GM23338 (cell line): ENCODE results near the gene CAMSAP1. TPM values are rescaled to one million over a fixed set of nuclear protein-coding genes. Genes with fewer than 3 reads are reported as not detected.

Experiments used
- ATAC-seq: fragments of 200-7000 bp; cut with Tn5 transposase; 3 replicates; pipeline ENCODE4 v1.9.1; 2020
- DNase-seq: peaks from one replicate; pipeline ENCODE4 v3.0.0-alpha.2; 2015; ENCODE audit warnings: low spot score
- H2AFZ ChIP-seq: fragments of 200-600 bp; sonication (generic); 2 replicates; pipeline ENCODE4 v1.8.0; 2016; ENCODE audit warnings: antibody characterized with exemption, mild to moderate bottlenecking, moderate library complexity
- H3F3A ChIP-seq: fragments of 200-600 bp; sonication (generic); replicated peaks from 2 replicates; pipeline ENCODE4 v1.8.0; 2017; ENCODE audit warnings: antibody characterized with exemption, mixed run types, low read depth
- H3K27ac ChIP-seq: fragments of 200-600 bp; sonication (generic); 2 replicates; pipeline ENCODE4 v1.6.1; 2016; ENCODE audit warnings: low read depth
- H3K27me3 ChIP-seq: fragments of 200-600 bp; sonication (generic); 2 replicates; pipeline ENCODE4 v1.8.0; 2016; ENCODE audit warnings: mild to moderate bottlenecking, mixed run types, moderate library complexity; ENCODE audit not compliant: insufficient read depth
- H3K36me3 ChIP-seq: fragments of 200-600 bp; sonication (generic); 2 replicates; pipeline ENCODE4 v1.8.0; 2016; ENCODE audit warnings: mild to moderate bottlenecking; ENCODE audit not compliant: insufficient read depth
- H3K4me1 ChIP-seq: fragments of 200-600 bp; sonication (generic); 2 replicates; pipeline ENCODE4 v1.8.0; 2016; ENCODE audit warnings: mild to moderate bottlenecking, moderate library complexity; ENCODE audit not compliant: insufficient read depth
- H3K4me2 ChIP-seq: fragments of 200-600 bp; sonication (generic); 2 replicates; pipeline ENCODE4 v1.7.1; 2017; ENCODE audit warnings: mixed run types
- H3K4me3 ChIP-seq: fragments of 200-600 bp; sonication (generic); 2 replicates; pipeline ENCODE4 v1.6.1; 2016; ENCODE audit warnings: mixed run types
- H3K79me2 ChIP-seq: fragments of 200-600 bp; sonication (generic); replicated peaks from 2 replicates; pipeline ENCODE4 v1.8.0; 2017; ENCODE audit warnings: mild to moderate bottlenecking; ENCODE audit not compliant: insufficient read depth
- H3K9me2 ChIP-seq: fragments of 200-600 bp; sonication (generic); 2 replicates; pipeline ENCODE4 v1.8.0; 2017; ENCODE audit not compliant: insufficient read depth
- H4K20me1 ChIP-seq: fragments of 200-600 bp; sonication (generic); replicated peaks from 2 replicates; pipeline ENCODE4 v1.8.0; 2017; ENCODE audit warnings: mild to moderate bottlenecking; ENCODE audit not compliant: insufficient read depth
- H3K27ac Mint-ChIP-seq: 2 replicates; pipeline ENCODE4 v1.8.0; 2020; ENCODE audit warnings: inconsistent platforms, mild to moderate bottlenecking, moderate library complexity, mixed read lengths
- H3K27me3 Mint-ChIP-seq: 3 replicates; pipeline ENCODE4 v1.8.0; 2022; ENCODE audit warnings: low read depth, mild to moderate bottlenecking, moderate library complexity, mixed read lengths, inconsistent platforms; ENCODE audit not compliant: insufficient read depth, poor library complexity
- H3K36me3 Mint-ChIP-seq: 3 replicates; pipeline ENCODE4 v1.8.0; 2021; ENCODE audit warnings: low read depth, mild to moderate bottlenecking, inconsistent platforms, moderate library complexity, mixed read lengths
- H3K4me1 Mint-ChIP-seq: 3 replicates; pipeline ENCODE4 v1.8.0; 2020; ENCODE audit warnings: mild to moderate bottlenecking, inconsistent platforms, mixed read lengths
- H3K4me3 Mint-ChIP-seq: 3 replicates; pipeline ENCODE4 v1.8.0; 2021; ENCODE audit warnings: moderate library complexity, mild to moderate bottlenecking, inconsistent platforms, mixed read lengths
- H3K9me3 Mint-ChIP-seq: 3 replicates; pipeline ENCODE4 v1.8.0; 2020; ENCODE audit warnings: moderate library complexity, mild to moderate bottlenecking, inconsistent platforms, mixed read lengths
- CREB1 ChIP-seq: fragments of 250-450 bp; sonication (Bioruptor Pico); IDR thresholded peaks from 2 replicates; pipeline ENCODE4 v1.5.0; 2020; ENCODE audit warnings: low read depth, mild to moderate bottlenecking, moderate library complexity
- EZH2 ChIP-seq: fragments of 200-600 bp; sonication (generic); IDR thresholded peaks from one replicate; pipeline ENCODE4 v1.8.0; 2017; ENCODE audit warnings: antibody characterized with exemption, mild to moderate bottlenecking, low read depth; ENCODE audit not compliant: unreplicated experiment
- EZH2phosphoT487 ChIP-seq: fragments of 200-600 bp; sonication (generic); IDR thresholded peaks from one replicate; pipeline ENCODE4 v1.8.1; 2018; ENCODE audit warnings: antibody characterized with exemption; ENCODE audit not compliant: unreplicated experiment
- JUNB ChIP-seq: IDR thresholded peaks from one replicate; pipeline ENCODE4 v1.6.1; 2016; ENCODE audit warnings: antibody characterized with exemption; ENCODE audit not compliant: unreplicated experiment
- NANOG ChIP-seq: IDR thresholded peaks from 2 replicates; pipeline ENCODE4 v1.6.1; 2016; ENCODE audit warnings: antibody characterized with exemption, borderline replicate concordance
- POLR2AphosphoS5 ChIP-seq: IDR thresholded peaks from 2 replicates; pipeline ENCODE4 v1.6.1; 2016; ENCODE audit warnings: antibody characterized with exemption, low read depth
- STAT1 ChIP-seq: IDR thresholded peaks from one replicate; pipeline ENCODE4 v1.6.1; 2016; ENCODE audit warnings: antibody characterized with exemption; ENCODE audit not compliant: unreplicated experiment
- ZNF114 ChIP-seq: fragments of 250-450 bp; sonication (Bioruptor Pico); IDR thresholded peaks from 2 replicates; pipeline ENCODE4 v1.5.0; 2020; ENCODE audit warnings: mild to moderate bottlenecking, moderate library complexity
- ZNF331 ChIP-seq: fragments of 250-450 bp; sonication (Bioruptor Pico); IDR thresholded peaks from 2 replicates; pipeline ENCODE4 v1.5.0; 2020; ENCODE audit warnings: low read depth, mild to moderate bottlenecking, moderate library complexity
- polyA plus RNA-seq: library from polyadenylated mRNA; unstranded; fragments of >200 nt; fragmentation: Nextera tagmentation; extraction: Ambion mirVana; gene quantifications from 2 replicates; pipeline ENCODE4 v1.2.1, GENCODE V29; 2016
- total RNA-seq: library from RNA; depleted of rRNA; stranded (reverse); fragments of >200 nt; shearing (Covaris generic); gene quantifications from 2 replicates; pipeline ENCODE4 v1.2.3, GENCODE V29; 2014
- TF ChIP-seq, protein P1 (sequence below): fragments of 250-450 bp; sonication (Bioruptor Pico); IDR thresholded peaks from 2 replicates; pipeline ENCODE4 v1.5.0; 2020; ENCODE audit warnings: mild to moderate bottlenecking, moderate library complexity
- TF ChIP-seq, protein P2 (sequence below): IDR thresholded peaks from one replicate; pipeline ENCODE4 v1.6.1; 2018; ENCODE audit warnings: antibody characterized with exemption; ENCODE audit not compliant: unreplicated experiment
- TF ChIP-seq, protein P3 (sequence below), 2 experiments: fragments of 200-600 bp in 1 of 2; sonication (generic) in 1 of 2; conservative IDR thresholded peaks; 2 replicates each; pipeline versions ENCODE4 v1.5.1 to v1.6.1; 2016 to 2017; ENCODE audit warnings: antibody characterized with exemption in 2 of 2, low read depth in 2 of 2, mild to moderate bottlenecking in 2 of 2, moderate library complexity in 1 of 2
- TF ChIP-seq, protein P4 (sequence below): IDR thresholded peaks from 2 replicates; pipeline ENCODE4 v1.6.1; 2016; ENCODE audit warnings: antibody characterized with exemption

Gene CAMSAP1
- total and polyA plus RNA-seq, 2 experiments from 2014 or later = 6.9 to 75.4 TPM

DNA sequence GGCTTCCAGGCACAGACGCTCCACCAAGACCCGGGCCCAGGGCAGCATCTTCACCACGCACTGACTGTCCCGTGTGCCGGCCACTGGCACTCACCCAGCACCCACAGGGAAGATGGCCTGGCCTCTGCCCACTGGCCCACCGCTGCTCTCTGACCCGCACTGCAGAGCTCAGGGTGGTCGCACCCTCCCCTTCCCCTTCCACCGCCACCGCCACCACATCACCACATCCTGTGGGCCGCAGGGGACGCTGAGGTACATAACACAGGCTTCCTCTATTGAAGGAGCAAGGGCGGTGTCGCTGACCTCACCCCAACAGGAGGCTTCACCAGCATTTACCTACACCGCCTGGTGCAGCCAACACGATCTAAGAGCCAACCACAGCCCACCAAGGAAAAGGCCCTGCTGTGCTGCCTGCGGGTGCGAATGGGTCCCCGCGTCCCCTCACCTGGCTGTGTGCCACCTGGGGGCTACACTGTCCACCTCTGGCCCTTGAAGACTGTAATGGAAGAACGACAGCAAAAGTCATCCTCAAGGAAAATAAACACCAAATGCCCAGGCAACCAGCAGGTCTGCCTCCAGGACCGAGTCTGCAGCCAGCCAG, 101.8 kb downstream of the CAMSAP1 start:
- no peaks in the 10 kb centered on the region for H3F3A ChIP-seq
- Mint-ChIP-seq H3K27me3 (peaks cover 7% of the 10 kb centered on the region), H3K36me3 (peaks cover 11% of the 10 kb centered on the region; the same call in 2 of the 3 replicates), H3K4me3 (no peak overlapping the region), H3K4me1 (peaks cover 13% of the 10 kb centered on the region), H3K9me3 (no peaks in the 10 kb centered on the region), H3K27ac (no peak overlapping the region)
- DNase-seq (no peak), ATAC-seq (peak; percentile 13)
- TF ChIP-seq CREB1 (CRISPR knock-in tag) = no peak
- TF ChIP-seq EZH2 = no peak
- TF ChIP-seq, protein P1, sequence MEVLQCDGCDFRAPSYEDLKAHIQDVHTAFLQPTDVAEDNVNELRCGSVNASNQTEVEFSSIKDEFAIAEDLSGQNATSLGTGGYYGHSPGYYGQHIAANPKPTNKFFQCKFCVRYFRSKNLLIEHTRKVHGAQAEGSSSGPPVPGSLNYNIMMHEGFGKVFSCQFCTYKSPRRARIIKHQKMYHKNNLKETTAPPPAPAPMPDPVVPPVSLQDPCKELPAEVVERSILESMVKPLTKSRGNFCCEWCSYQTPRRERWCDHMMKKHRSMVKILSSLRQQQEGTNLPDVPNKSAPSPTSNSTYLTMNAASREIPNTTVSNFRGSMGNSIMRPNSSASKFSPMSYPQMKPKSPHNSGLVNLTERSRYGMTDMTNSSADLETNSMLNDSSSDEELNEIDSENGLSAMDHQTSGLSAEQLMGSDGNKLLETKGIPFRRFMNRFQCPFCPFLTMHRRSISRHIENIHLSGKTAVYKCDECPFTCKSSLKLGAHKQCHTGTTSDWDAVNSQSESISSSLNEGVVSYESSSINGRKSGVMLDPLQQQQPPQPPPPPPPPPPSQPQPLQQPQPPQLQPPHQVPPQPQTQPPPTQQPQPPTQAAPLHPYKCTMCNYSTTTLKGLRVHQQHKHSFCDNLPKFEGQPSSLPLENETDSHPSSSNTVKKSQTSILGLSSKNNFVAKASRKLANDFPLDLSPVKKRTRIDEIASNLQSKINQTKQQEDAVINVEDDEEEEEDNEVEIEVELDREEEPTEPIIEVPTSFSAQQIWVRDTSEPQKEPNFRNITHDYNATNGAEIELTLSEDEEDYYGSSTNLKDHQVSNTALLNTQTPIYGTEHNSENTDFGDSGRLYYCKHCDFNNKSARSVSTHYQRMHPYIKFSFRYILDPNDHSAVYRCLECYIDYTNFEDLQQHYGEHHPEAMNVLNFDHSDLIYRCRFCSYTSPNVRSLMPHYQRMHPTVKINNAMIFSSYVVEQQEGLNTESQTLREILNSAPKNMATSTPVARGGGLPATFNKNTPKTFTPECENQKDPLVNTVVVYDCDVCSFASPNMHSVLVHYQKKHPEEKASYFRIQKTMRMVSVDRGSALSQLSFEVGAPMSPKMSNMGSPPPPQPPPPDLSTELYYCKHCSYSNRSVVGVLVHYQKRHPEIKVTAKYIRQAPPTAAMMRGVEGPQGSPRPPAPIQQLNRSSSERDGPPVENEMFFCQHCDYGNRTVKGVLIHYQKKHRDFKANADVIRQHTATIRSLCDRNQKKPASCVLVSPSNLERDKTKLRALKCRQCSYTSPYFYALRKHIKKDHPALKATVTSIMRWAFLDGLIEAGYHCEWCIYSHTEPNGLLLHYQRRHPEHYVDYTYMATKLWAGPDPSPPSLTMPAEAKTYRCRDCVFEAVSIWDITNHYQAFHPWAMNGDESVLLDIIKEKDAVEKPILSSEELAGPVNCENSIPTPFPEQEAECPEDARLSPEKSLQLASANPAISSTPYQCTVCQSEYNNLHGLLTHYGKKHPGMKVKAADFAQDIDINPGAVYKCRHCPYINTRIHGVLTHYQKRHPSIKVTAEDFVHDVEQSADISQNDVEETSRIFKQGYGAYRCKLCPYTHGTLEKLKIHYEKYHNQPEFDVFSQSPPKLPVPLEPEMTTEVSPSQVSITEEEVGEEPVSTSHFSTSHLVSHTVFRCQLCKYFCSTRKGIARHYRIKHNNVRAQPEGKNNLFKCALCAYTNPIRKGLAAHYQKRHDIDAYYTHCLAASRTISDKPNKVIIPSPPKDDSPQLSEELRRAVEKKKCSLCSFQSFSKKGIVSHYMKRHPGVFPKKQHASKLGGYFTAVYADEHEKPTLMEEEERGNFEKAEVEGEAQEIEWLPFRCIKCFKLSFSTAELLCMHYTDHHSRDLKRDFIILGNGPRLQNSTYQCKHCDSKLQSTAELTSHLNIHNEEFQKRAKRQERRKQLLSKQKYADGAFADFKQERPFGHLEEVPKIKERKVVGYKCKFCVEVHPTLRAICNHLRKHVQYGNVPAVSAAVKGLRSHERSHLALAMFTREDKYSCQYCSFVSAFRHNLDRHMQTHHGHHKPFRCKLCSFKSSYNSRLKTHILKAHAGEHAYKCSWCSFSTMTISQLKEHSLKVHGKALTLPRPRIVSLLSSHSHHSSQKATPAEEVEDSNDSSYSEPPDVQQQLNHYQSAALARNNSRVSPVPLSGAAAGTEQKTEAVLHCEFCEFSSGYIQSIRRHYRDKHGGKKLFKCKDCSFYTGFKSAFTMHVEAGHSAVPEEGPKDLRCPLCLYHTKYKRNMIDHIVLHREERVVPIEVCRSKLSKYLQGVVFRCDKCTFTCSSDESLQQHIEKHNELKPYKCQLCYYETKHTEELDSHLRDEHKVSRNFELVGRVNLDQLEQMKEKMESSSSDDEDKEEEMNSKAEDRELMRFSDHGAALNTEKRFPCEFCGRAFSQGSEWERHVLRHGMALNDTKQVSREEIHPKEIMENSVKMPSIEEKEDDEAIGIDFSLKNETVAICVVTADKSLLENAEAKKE = no peak
- TF ChIP-seq EZH2phosphoT487 = no peak
- TF ChIP-seq JUNB = no peak
- TF ChIP-seq, protein P2, sequence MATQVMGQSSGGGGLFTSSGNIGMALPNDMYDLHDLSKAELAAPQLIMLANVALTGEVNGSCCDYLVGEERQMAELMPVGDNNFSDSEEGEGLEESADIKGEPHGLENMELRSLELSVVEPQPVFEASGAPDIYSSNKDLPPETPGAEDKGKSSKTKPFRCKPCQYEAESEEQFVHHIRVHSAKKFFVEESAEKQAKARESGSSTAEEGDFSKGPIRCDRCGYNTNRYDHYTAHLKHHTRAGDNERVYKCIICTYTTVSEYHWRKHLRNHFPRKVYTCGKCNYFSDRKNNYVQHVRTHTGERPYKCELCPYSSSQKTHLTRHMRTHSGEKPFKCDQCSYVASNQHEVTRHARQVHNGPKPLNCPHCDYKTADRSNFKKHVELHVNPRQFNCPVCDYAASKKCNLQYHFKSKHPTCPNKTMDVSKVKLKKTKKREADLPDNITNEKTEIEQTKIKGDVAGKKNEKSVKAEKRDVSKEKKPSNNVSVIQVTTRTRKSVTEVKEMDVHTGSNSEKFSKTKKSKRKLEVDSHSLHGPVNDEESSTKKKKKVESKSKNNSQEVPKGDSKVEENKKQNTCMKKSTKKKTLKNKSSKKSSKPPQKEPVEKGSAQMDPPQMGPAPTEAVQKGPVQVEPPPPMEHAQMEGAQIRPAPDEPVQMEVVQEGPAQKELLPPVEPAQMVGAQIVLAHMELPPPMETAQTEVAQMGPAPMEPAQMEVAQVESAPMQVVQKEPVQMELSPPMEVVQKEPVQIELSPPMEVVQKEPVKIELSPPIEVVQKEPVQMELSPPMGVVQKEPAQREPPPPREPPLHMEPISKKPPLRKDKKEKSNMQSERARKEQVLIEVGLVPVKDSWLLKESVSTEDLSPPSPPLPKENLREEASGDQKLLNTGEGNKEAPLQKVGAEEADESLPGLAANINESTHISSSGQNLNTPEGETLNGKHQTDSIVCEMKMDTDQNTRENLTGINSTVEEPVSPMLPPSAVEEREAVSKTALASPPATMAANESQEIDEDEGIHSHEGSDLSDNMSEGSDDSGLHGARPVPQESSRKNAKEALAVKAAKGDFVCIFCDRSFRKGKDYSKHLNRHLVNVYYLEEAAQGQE = no peak
- TF ChIP-seq, protein P3, sequence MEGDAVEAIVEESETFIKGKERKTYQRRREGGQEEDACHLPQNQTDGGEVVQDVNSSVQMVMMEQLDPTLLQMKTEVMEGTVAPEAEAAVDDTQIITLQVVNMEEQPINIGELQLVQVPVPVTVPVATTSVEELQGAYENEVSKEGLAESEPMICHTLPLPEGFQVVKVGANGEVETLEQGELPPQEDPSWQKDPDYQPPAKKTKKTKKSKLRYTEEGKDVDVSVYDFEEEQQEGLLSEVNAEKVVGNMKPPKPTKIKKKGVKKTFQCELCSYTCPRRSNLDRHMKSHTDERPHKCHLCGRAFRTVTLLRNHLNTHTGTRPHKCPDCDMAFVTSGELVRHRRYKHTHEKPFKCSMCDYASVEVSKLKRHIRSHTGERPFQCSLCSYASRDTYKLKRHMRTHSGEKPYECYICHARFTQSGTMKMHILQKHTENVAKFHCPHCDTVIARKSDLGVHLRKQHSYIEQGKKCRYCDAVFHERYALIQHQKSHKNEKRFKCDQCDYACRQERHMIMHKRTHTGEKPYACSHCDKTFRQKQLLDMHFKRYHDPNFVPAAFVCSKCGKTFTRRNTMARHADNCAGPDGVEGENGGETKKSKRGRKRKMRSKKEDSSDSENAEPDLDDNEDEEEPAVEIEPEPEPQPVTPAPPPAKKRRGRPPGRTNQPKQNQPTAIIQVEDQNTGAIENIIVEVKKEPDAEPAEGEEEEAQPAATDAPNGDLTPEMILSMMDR (conservative IDR thresholded peaks at IDR 0.05; ENCODE audit: low read depth in 2 of 2) = no peak
- TF ChIP-seq, protein P4, sequence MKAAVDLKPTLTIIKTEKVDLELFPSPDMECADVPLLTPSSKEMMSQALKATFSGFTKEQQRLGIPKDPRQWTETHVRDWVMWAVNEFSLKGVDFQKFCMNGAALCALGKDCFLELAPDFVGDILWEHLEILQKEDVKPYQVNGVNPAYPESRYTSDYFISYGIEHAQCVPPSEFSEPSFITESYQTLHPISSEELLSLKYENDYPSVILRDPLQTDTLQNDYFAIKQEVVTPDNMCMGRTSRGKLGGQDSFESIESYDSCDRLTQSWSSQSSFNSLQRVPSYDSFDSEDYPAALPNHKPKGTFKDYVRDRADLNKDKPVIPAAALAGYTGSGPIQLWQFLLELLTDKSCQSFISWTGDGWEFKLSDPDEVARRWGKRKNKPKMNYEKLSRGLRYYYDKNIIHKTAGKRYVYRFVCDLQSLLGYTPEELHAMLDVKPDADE = no peak
- TF ChIP-seq POLR2AphosphoS5 = no peak
- TF ChIP-seq ZNF114 (CRISPR knock-in tag) = no peak
- TF ChIP-seq NANOG = no peak
- TF ChIP-seq STAT1 = no peak
- no peak for TF ChIP-seq ZNF331 (CRISPR knock-in tag)
- H2AFZ ChIP-seq = no peak overlapping the region
- H3K9me2 ChIP-seq = no peaks in the 10 kb centered on the region
- H3K79me2 ChIP-seq = no peaks in the 10 kb centered on the region
- H3K4me1 ChIP-seq = no peaks in the 10 kb centered on the region
- H4K20me1 ChIP-seq = peaks cover 6% of the 10 kb centered on the region
- H3K4me3 ChIP-seq = no peak overlapping the region
- 0 out of 2 replicates have a peak, but pooled peaks cover 6% of the 10 kb centered on the region for H3K36me3 ChIP-seq
- no peaks in the 10 kb centered on the region for H3K27me3 ChIP-seq
- H3K27ac ChIP-seq = peak overlapping the region; percentile 63; the same call in 1 of the 2 replicates
- no peak overlapping the region for H3K4me2 ChIP-seq
